Bladder microvascular endothelial cell (primary cell): ENCODE results near the gene FRZB. TPM values are rescaled to one million over a fixed set of nuclear protein-coding genes. Genes with fewer than 3 reads are reported as not detected.

Source experiments
- total RNA-seq: library from RNA; depleted of rRNA; stranded (reverse); fragments of >200 nt; gene quantifications from 2 replicates; pipeline ENCODE4 v1.2.3, GENCODE V29; 2014

The FRZB gene
- under 0.01 and 0.13 TPM in 2 replicates for total RNA-seq

GRCh38 chr2:182866461-182867406, at the start of gene FRZB:
Gene FRZB, minus strand, starts transcription at chr2:182866637. Its CDS starts 85 bp downstream, at chr2:182866552.

Other genes with a start within 250 kb of the FRZB start
- gene DNAJC10, start 150.4 kb downstream of the FRZB start, total RNA-seq: 70.7 and 171 TPM in 2 replicates
- 61.8 and 247 TPM in 2 replicates for gene NCKAP1, start 171.8 kb upstream of the FRZB start, total RNA-seq
- 1.8 and 4.1 TPM in 2 replicates for gene DUSP19, start 212.1 kb upstream of the FRZB start, total RNA-seq